GM23338 (cell line): ENCODE results near the gene CNN3.

Experiments
- CREB1 ChIP-seq: fragments of 250-450 bp; sonication (Bioruptor Pico); IDR thresholded peaks from 2 replicates; pipeline ENCODE4 v1.5.0; 2020; ENCODE audit warnings: low read depth, mild to moderate bottlenecking, moderate library complexity
- EZH2 ChIP-seq: fragments of 200-600 bp; sonication (generic); IDR thresholded peaks from one replicate; pipeline ENCODE4 v1.8.0; 2017; ENCODE audit warnings: antibody characterized with exemption, mild to moderate bottlenecking, low read depth; ENCODE audit not compliant: unreplicated experiment
- POLR2AphosphoS5 ChIP-seq: IDR thresholded peaks from 2 replicates; pipeline ENCODE4 v1.6.1; 2016; ENCODE audit warnings: antibody characterized with exemption, low read depth
- TF ChIP-seq, protein P1 (sequence below), 2 experiments: fragments of 200-600 bp in 1 of 2; sonication (generic) in 1 of 2; conservative IDR thresholded peaks; 2 replicates each; pipeline versions ENCODE4 v1.5.1 to v1.6.1; 2016 to 2017; ENCODE audit warnings: antibody characterized with exemption in 2 of 2, low read depth in 2 of 2, mild to moderate bottlenecking in 2 of 2, moderate library complexity in 1 of 2

DNA sequence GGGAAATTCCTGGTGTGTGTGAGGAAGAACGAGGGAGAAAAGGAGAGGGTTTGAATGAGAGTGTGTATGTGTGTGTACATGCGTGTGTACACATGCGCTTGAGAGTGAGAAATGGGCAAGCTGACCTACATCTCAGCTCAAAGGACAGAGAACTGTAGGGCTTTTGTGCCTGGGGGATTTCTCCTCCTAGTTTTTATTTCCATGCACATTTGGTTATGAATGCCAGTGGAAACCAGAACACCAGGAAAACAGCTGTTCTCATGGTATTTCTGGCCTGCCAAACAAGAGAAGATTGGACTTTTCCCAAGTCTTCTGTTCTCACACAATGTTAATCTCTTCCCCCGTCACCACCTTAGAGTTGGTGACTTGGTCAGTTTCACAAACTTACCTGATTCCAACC is 61.5 kb downstream of the CNN3 start:
- TF ChIP-seq CREB1 (CRISPR knock-in tag), result no peak
- TF ChIP-seq, protein P1, sequence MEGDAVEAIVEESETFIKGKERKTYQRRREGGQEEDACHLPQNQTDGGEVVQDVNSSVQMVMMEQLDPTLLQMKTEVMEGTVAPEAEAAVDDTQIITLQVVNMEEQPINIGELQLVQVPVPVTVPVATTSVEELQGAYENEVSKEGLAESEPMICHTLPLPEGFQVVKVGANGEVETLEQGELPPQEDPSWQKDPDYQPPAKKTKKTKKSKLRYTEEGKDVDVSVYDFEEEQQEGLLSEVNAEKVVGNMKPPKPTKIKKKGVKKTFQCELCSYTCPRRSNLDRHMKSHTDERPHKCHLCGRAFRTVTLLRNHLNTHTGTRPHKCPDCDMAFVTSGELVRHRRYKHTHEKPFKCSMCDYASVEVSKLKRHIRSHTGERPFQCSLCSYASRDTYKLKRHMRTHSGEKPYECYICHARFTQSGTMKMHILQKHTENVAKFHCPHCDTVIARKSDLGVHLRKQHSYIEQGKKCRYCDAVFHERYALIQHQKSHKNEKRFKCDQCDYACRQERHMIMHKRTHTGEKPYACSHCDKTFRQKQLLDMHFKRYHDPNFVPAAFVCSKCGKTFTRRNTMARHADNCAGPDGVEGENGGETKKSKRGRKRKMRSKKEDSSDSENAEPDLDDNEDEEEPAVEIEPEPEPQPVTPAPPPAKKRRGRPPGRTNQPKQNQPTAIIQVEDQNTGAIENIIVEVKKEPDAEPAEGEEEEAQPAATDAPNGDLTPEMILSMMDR (conservative IDR thresholded peaks at IDR 0.05; ENCODE audit: low read depth in 2 of 2), result no peak
- no peak for TF ChIP-seq POLR2AphosphoS5
- TF ChIP-seq EZH2, result no peak
